Retina (tissue), 1 donor: ENCODE results near the gene CXCR6.

Experiments
- DNase-seq: peaks from one replicate; pipeline ENCODE4 v3.0.0-alpha.2; 2016

CXCR6 gene

DNA sequence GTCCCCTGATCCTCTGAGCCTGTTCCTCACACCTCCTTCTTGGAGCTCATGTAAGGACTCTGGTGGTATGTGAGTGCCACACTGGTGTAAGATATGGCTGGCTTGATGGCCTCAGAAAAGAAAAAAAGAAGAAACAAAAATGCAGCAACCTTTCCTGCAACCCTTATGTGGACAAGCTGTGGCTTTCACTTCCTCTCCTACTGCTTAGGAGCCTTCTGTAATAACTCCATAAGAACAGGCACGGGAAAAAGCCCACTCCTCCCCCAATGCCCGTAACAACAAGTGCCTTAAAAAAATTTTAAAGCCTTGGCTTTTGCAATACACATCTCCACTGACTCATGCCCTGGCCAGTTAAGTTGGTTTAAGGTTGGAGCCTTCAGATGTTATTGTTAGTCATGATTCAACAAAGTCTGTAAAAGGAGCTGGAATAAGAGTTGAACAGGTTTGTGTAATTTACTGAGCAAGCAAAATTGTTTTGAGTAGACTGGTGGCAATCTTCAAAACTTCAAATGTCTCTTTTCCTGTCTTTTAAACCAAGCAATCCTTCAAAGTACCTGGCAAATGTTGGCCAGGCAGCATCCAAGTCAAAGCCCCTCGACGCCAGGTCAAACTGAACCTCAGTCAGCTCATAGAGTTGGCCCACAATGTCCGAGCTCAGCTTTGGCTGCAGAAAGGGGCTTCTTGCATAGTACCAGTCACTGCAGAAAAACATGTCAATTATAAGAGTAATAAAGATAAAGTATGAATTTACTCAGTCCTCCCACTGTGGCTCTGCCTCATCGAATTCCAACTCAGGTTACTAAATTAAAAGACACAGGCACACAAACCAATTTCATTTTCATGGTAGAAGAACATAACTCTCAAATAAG lies 29.5 kb downstream of the CXCR6 start:
- no peak for DNase-seq

DNA sequence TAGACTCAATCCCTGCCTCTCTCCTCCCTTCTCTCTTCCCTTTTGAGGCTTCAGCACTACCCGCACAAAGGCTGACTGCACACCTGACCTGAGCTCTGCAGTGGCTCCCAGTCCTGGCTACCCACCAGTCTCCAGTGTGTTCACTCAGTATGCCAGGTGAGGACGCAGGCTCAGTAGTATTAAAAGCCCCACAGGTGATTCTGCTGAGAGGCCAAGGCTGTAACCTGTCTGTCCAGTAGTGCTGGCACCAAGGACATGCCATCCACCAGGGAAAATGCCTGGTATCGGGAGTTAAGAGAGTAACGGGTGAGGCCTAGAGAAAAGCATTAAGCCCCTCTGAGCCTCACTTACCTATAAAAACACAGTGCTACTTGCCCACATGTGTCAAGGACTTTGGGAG lies 31.4 kb downstream of the CXCR6 start:
- no peak for DNase-seq

DNA sequence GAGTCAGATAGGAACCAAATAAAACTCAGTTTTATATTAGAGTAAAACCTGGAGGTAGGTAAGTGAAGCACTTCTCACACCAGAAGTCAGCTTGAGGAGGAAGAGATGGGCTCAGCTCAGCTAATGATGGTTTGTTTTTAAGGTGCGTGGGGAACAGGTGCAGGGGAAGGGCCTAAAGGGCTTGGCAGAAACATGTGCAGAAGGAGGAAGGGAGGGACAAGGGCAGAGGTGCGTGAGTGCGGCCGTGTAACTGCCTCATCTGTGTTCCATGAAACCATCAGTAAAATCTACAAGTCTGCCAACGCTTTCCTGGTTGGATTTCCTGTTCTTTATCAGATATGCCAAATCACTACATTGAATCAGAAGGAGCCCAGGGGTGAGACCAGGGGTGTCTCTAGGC lies 32.4 kb downstream of the CXCR6 start:
- no peak for DNase-seq

DNA sequence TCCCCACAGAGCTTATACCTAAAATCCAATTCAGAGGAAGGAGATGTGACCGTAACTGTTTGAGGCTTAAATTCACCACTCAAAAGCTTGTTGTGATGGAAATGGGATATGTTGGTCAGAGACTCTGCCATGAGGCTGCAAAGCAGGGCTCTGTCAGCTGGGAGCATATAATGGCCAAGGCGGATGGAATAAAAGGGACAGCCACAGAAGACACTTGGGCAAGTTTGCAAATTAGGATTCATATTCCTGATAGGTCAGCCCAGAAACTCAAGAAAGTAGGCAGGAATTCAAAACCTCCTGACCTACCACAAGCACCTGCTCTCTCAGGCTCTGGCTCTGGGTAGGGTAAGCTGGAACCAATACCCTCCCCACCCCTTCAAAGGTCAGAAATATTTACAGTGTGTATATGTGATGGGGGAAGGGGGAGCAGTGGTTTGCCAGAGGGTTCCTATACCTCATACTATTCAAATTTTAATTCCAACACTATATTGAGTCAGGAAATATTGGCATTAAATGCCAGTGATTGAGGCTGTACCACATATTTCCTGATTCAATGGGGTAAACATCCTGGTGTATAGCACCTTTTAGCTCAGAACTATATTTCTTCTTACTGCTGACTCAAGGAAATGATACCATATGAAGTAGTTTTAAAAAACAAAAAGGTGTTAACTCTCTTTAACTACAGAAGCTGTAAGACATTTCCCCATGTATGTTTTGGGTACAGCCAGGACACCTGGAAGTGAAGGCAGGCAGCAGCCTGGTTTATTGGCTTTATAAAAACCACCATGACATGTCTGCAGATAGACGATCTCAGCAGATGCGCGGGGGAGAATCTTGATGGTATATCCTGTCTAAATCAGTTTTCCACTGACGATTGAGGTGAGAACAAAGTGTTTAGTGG lies 33.2 kb downstream of the CXCR6 start:
- no peak for DNase-seq

DNA sequence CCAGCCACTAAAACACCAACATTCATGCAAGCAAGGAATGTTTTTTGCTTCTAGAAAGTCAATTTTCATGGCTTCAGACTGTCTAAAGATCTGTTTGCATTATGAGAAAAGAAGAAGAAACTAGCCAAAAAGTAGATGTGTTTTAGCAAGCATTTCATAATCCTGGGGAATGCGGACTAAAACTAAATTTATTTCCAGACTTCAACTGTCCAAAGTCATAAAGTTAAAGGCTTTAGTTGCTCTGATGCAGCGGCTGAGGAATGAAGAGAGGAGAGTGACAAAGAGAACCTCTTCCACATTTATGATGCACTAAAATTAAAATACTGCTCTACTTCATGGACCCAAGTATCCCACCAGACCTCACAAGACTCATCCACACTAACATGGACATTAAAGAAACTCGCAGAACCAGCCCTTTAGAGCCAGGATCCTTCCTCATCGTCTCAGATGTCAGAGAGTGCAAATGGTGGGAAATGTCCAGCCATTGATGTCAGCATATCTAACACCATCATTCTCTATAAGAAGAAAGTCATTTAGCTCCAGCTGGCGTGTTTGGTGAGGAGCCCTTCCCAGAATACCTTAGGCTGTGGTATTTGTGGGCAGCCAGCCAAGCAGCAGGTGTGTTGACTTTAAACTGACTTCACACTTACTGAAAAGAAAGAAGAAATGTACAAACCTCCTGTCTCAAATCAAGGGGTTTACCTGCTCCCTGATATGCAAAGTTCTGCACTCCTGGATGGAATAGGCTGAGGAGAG lies 34.9 kb downstream of the CXCR6 start:
- DNase-seq, result no peak

DNA sequence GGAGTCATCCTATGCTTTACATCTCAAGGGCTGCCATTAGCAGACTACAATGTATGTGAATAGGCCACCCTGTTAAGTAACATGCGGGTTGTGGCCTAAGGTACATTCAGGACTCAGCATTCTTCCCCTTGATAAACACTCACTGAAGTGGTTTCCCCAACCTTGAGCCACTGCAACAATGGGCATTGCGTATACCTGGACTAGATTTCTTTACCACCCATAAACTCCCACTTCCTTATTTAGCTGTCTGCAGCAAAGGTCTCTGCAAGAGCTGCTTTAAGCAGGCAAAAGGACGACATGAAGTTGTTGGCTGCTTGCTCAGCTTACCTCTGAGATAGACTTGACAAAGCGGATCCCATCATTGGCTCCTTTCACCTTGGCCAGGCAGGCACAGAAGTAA lies 36.1 kb downstream of the CXCR6 start:
- DNase-seq, result no peak

DNA sequence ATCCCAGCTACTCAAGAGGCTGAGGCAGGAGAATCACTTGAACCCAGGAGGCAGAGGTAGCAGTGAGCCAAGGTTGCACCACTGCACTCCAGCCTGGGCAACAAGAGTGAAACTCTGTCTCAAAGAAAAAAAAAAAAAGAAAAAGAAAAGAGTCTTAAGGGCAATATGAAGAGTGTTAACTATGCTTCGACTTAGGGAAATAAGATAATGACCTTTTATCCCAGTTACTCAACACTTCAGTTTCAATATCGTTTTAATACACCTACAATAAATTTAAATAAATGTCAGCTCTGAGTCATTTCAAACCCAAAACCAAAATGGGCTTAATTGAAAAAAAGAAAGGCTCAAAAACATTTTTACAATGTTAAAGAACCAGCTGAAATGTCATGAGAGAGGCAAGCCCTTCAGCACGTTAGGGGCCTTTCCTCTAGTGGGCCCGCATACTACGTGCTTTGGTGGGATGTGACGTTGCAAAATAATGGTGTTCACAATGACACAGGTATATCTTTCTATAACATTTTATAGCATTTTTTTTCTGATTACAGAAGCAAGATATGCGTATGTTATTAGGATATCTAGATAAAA lies 37.1 kb downstream of the CXCR6 start:
- DNase-seq, result no peak

DNA sequence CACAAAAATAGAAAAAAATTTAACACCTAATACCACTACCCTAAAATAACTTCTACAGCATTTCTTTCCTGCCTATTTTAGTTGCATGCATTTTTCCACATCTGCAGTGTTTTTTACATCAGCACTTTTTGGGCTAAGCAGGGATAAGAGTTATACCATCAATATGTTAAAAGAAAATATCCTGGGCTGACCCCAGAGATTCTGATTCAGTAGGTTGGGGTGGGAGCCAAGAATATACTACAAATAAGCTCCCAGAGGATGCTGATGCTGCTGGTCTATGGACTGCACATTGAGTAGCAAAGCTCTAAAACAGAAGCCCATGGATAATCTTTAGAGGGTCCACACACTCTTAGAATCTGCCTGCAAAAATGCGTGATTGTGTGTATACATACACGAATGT lies 37.6 kb downstream of the CXCR6 start:
- DNase-seq, result no peak

DNA sequence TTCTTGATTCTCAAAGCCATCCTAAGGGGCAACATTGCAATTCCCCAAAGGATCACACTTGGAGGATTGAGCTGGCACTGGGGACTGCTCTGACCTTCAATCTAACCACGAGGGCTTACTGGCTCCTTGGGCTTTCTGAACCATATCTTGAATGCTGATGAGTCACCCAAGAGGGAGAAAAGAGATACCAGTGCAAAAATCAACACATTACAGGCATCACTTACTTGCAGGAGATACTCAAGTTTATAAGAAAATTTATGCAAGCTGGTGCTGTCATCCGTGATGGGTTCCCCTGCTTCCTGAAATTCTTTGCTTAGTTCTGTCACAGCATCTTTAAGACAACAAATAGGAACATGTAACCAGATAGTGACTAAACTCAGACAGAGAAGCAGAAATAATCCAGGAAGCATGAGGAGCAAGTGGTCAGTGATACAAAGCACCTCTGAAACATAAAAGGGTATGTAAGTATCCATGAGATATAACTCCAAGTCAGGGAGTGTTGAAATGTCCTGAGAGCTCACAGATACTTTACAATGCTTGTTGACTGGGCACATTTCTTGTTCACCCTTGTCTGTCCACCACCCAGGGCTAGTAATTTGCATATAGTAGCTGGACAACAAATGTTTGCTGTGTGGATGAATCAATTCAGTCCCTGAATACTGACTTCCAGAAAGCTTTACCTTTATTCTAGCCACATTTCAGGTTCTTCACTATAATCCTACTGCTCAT lies 38.2 kb downstream of the CXCR6 start:
- DNase-seq, result no peak

DNA sequence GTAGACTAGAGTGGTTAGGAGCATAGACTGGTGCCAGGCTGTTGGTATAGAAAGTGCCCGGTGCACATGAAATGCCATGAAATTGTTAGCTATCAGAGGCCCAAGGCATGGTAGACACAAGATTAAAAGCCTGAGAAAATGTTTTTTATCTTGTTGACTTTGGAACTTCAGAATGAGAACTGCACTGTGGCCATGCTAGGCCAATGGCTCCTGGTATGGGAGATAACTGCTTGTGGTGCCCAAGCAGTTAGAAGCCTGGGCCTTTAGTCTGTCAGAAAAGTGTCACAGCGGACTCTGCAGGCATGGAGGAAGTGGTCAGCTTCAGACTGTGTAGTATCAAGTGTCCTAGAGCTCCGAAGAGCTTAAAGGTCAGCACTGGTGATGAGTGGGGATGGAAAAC lies 40.5 kb downstream of the CXCR6 start:
- no peak for DNase-seq

DNA sequence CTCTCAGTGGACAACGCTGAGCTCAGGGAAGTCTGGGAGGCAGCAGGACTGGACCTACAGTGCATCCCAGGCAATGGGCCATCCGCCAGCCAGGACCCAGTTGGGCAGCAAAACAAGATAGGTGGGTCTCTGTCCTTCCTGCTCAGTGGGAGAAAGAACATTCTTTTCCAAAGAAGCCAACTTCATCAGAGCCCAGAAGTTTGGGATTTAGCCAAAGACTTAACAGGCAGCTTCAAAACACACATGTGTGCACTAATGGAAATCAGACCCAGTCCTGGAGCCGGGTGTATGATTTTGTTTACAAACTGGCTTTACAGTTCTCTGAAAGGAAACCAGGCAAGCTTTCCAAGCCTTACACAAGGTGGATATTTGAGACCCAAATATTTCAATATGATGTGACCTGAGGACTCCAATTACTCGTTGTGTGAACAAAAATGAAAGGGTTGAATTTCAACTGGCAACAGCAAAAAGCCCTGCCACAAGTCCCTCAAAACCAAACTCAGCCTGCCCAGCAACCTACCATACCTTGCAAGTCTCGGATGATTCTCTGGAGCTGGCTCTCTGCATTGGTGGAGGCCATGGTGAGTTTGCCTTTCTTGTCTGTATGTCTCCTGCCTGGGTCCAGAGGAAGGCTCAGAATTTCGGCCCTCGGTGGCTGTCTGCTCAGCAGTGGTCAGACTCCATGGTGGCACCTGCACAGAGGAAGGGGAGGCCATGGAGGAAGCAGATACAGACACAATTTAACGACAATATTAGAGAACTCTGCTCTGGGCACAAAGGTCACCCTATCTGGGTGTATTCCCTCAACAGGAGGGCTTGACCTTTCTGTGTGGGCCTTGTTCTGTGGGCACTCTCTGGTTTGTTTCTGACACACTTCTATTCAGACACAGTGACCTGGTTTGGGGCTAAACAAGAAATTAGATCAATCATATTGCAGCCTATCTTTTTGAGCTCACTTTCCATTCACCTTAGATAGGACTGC lies 41.4 kb downstream of the CXCR6 start:
- no peak for DNase-seq

DNA sequence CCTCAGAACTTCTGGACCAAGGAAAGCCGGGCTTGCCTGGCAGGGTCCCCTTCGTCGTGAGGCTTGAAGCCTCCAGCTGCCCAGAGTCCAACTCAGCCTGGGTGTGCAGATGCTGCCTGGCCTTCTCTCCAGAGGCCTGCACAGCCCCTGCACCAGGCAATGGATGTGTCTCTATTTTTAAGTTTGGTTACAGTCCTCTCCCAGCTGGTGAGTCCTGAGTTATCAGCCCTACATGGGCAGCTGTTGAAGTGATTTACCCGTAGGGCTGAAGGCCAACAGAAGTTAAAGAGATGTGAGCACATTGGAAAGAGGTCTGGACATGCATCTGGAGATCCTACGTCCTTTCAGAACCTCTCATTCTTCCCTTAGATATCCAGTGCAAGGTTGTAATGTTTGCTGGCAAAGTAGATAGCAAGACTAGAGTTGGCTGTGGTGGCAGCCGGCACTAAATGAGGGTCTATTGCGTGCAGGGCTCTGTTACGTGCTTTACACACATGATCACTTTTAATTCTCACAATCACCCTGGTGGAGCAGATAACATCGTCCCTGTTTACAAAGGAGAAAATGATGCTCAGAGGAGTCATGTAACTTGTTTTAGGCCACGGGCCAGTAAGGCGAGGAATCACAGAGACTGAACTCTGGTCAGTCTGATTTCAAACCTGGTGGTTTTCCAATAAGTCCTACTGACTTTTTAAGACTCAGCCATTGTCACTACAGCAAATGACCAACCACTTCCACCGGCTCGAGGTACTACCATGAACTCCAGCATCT lies 42.5 kb downstream of the CXCR6 start:
- no peak for DNase-seq

DNA sequence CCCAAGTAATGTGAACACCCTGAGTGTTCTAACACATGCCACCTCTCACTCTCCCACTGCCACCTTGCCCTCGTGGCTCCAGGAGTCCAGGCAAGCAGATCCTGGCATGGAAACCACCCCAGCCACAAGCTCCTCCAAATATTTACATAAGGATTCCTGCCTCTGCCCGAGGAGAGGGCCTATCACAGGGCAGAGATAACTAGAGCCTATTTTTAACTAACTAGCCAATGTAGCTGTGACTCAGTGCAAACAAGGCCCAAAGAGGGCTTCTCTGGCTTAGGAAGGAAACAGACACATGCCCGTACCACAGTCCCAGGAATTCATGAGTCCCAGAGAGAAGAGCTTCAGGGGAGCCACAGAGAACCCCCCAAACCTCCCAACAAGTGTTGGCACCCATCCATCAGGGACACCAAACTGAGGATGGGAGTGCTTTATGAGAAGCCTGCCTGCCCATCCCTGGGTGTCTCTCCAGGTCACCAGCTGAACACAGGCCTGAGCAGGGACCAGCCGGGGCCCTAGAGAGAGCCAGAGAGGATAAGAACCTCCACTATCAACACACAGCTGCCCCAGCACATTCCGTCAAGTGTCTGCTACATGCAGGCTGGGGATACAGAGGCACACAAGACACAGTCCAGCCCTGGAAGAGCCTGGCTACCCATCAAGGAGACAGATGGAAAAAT lies 43.2 kb downstream of the CXCR6 start:
- DNase-seq, result no peak

DNA sequence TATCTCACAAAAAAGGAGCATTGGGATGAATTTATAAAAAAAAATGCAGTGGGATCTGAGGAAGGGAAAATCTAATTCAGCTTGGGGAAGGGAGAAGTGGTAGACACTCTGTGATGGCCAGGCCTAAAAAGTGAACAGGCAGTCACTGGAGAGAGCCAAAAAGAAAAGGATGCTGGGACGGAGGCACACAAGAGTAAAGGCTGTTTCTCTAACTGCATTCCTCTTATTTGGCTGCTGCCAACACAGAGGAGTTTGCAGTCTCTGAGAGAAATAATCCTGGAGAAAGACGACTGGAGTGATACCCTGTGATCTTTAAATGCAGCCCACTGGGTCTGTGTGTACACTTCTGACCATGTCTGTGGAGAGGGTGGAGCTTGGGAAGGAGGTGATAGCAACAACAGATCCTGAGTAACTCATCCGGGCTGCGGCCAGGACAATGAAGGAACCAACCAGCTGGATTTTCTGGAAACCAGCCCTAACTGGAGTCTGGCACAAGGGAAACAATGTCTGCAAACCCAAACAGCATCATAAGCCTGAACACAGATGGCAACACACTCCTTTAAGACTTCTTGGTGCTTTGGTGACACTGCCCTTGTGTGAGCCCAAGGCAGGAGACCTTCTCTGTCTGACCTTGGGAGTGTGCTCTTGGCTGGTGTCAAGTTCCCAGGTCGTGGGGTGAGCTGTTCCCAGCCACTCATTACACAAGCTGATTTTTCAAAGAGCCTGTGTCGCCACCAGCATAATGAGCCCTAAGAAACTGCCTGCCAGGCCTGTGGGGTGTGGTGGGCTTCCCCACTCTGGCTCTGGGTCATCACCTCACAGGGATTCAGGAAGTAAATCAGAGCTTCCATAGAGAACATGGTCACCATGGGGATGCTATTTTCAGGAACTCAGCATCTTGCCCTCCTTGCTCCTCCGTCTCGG lies 44.4 kb downstream of the CXCR6 start:
- no peak for DNase-seq

DNA sequence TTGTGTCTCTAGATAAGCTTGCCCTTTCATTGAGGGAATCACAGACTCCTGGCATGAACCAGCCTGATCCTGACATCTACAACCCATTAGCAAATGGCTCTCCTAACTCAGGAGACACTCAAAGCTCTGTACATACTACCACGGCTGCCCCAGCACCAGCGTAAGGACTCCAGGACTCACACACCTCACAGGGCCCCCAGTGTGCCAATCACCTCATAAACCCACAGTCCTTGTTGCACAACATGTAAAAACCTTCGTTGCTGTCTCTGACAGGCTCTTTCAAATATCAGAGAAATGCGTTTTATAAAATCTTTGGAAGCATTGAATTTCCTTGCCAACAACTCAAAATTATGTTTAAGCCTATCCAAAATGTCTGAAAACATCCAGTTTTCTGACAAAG lies 45.1 kb downstream of the CXCR6 start:
- no peak for DNase-seq

DNA sequence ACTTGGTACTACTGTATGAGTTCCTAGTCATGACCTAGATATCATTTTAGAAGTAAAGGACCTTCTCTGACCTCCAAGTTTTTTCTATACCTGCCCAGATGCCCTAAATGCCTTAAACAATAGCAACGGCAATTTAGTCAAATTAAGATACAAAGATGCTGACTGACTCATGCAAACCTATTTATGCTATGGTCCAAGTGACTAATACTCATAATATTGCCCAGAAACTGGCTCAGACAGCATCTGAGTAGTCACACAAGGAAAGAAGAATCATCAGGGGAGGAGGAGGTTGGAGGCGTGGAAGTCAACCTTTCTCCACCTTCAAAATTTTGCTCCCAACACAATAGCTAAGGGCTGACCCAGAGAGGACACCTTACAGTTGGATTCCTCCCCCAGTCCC lies 45.5 kb downstream of the CXCR6 start:
- no peak for DNase-seq

DNA sequence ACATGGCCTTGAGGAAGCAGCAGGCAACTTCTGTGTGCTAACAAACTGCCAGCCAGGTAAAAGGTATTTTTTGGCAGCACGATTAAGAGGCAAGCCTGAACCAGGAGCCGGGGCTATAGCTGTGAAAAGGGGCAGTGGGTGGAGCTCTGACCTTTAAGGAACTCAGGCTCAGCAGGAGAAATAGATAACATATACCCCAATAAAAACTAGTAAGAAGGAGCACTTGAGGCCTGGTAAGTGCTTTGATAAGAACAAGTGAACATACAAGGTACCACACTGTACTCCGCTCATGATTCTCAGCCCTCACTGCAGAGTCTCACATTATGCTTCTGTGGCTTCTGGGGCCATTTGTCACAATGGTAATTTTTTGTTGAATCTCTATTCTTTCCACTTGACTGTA lies 46.9 kb downstream of the CXCR6 start:
- DNase-seq, result no peak

DNA sequence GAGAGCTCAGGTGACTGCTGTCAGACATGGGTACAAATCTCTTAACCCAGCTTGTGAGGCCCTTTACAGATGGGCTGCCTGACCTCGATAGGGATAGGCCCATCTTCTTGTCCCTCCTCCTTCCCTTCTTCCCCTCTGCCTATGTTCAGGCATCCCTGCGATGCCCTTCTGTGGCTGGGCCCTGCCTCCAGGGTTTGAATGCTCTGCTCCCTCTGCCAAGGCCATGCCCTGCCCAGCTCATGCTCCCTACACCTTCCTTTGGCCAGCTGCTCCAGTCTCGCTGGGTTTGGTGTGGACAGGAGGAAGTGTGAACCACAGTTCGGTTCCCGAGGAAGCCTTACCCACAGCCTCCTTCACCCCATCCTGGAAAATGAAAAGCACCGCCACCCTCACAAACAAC lies 48.1 kb downstream of the CXCR6 start:
- no peak for DNase-seq
